ENCODE measurements around the gene B4GALT1. TPM values are rescaled to one million over a fixed set of nuclear protein-coding genes. Genes with fewer than 3 reads are reported as not detected.

Gene B4GALT1
- total RNA-seq, 1 donor from 2014 or later: 37.1 TPM

- no peak overlapping the region for H3K4me3 ChIP-seq
- H3K36me3 ChIP-seq: peaks cover 71% of the 10 kb centered on the region
- H3K9me3 ChIP-seq (replicated peaks): no peaks in the 10 kb centered on the region
- intact Hi-C loops (cut with micrococcal nuclease): no loop called here
- no peaks in the 10 kb centered on the region for H3K27me3 ChIP-seq (ENCODE audit: low read depth)
- peak overlapping the region; percentile 22 for H3K27ac ChIP-seq (replicated peaks)
- no peak for DNase-seq
- TF ChIP-seq, protein P1, sequence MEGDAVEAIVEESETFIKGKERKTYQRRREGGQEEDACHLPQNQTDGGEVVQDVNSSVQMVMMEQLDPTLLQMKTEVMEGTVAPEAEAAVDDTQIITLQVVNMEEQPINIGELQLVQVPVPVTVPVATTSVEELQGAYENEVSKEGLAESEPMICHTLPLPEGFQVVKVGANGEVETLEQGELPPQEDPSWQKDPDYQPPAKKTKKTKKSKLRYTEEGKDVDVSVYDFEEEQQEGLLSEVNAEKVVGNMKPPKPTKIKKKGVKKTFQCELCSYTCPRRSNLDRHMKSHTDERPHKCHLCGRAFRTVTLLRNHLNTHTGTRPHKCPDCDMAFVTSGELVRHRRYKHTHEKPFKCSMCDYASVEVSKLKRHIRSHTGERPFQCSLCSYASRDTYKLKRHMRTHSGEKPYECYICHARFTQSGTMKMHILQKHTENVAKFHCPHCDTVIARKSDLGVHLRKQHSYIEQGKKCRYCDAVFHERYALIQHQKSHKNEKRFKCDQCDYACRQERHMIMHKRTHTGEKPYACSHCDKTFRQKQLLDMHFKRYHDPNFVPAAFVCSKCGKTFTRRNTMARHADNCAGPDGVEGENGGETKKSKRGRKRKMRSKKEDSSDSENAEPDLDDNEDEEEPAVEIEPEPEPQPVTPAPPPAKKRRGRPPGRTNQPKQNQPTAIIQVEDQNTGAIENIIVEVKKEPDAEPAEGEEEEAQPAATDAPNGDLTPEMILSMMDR (IDR thresholded peaks at IDR 0.05; ENCODE audit: borderline replicate concordance): no peak
- peaks cover 94% of the 10 kb centered on the region for H3K4me1 ChIP-seq
These were observed 36.0 kb downstream of the B4GALT1 start for GRCh38 chr9:33130961-33131789.

GRCh38 chr9:33129886-33130881 is 37.0 kb downstream of the B4GALT1 start:
- Histone ChIP-seq H3K27ac (replicated peaks) (peak overlapping the region; percentile 41), H3K4me3 (no peak overlapping the region), H3K27me3 (ENCODE audit: low read depth) (no peaks in the 10 kb centered on the region), H3K9me3 (replicated peaks) (no peaks in the 10 kb centered on the region), H3K36me3 (peaks cover 75% of the 10 kb centered on the region), H3K4me1 (peaks cover 94% of the 10 kb centered on the region)
- intact Hi-C loops (cut with micrococcal nuclease): no loop called here
- no peak for DNase-seq
- TF ChIP-seq, protein P1 (IDR thresholded peaks at IDR 0.05; ENCODE audit: borderline replicate concordance): no peak

- Histone ChIP-seq H3K27me3 (ENCODE audit: low read depth) (no peaks in the 10 kb centered on the region), H3K4me1 (peaks cover 94% of the 10 kb centered on the region), H3K9me3 (replicated peaks) (no peaks in the 10 kb centered on the region), H3K4me3 (no peak overlapping the region), H3K27ac (replicated peaks) (peak overlapping the region; percentile 41), H3K36me3 (peaks cover 80% of the 10 kb centered on the region)
- no peak for DNase-seq
- intact Hi-C loops (cut with micrococcal nuclease): no loop called here
- TF ChIP-seq, protein P1 (IDR thresholded peaks at IDR 0.05; ENCODE audit: borderline replicate concordance): no peak
These were observed 37.8 kb downstream of the B4GALT1 start for GRCh38 chr9:33129251-33129885.

DNA sequence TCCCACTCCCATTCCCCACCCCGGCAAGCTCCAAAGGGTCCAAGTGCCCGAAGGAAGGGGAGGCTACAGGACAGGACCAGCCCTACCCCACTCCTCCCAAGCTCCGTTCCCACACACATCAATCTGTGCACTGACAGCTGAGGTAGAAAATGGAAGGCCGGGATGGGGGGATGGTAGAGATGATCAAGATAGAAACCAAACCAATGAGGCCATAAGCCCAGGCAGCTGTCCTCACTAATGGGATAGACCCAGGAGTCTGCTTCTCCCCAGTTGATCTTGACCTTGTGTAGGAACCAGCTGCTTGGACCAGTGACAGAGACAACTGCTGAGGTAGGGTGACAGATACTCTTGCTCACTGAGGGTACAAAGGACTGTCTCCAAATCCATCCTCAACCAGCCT is 38.6 kb downstream of the B4GALT1 start:
- Histone ChIP-seq H3K27me3 (ENCODE audit: low read depth) (no peaks in the 10 kb centered on the region), H3K4me3 (no peak overlapping the region), H3K4me1 (peaks cover 88% of the 10 kb centered on the region), H3K27ac (replicated peaks) (peak overlapping the region; percentile 41), H3K9me3 (replicated peaks) (no peaks in the 10 kb centered on the region), H3K36me3 (peaks cover 76% of the 10 kb centered on the region)
- TF ChIP-seq, protein P1 (IDR thresholded peaks at IDR 0.05; ENCODE audit: borderline replicate concordance): no peak
- DNase-seq: no peak
- intact Hi-C loops (cut with micrococcal nuclease): no loop called here

- H3K4me1 ChIP-seq: peaks cover 81% of the 10 kb centered on the region
- no peak overlapping the region for H3K27ac ChIP-seq (replicated peaks)
- H3K4me3 ChIP-seq: no peak overlapping the region
- DNase-seq: no peak
- intact Hi-C loops (cut with micrococcal nuclease): no loop called here
- H3K9me3 ChIP-seq (replicated peaks): no peaks in the 10 kb centered on the region
- TF ChIP-seq, protein P1 (IDR thresholded peaks at IDR 0.05; ENCODE audit: borderline replicate concordance): no peak
- H3K36me3 ChIP-seq: peaks cover 69% of the 10 kb centered on the region
- H3K27me3 ChIP-seq (ENCODE audit: low read depth): no peaks in the 10 kb centered on the region
These were observed 39.3 kb downstream of the B4GALT1 start for GRCh38 chr9:33127881-33128280.

All from left ventricle myocardium inferior (tissue), 1 donor.